ENCODE measurements around the gene CPNE5.

GRCh38 chr6:36698196-36698595, 141.0 kb downstream of the CPNE5 start:
- no peak for TF ChIP-seq POLR2AphosphoS5 (IDR thresholded peaks at IDR 0.05; ENCODE audit: low read depth, low read length)
- TF ChIP-seq TAF1 (IDR thresholded peaks at IDR 0.05; ENCODE audit: borderline replicate concordance, insufficient read depth, low read length) = no peak

Measured in PFSK-1 (cell line).